HepG2 (cell line): ENCODE data around the gene CYTH1. TPM values are rescaled to one million over a fixed set of nuclear protein-coding genes. Genes with fewer than 3 reads are reported as not detected.

Experiments used
- ATAC-seq: fragments of 200-7000 bp; cut with Tn5 transposase; 3 replicates; pipeline ENCODE4 v1.9.1; 2020; ENCODE audit warnings: mild to moderate bottlenecking, moderate library complexity
- BruUV-seq: library from RNA; stranded (reverse); fragments of 400-500 nt; replicated peaks from 2 replicates; lab custom pipeline; 2021; lab: Mats Ljungman, UMichigan
- CTCF ChIA-PET: fragments of 300-600 bp; formaldehyde crosslinking; extraction: SDS; loops from one replicate; lab custom pipeline; 2021; ENCODE audit warnings: low total read pairs, inconsistent platforms, low intra/inter-chr PET ratio; lab: Yijun Ruan, JAX
- POLR2A ChIA-PET: fragments of 350-600 bp; sonication (Branson Sonifier 250); formaldehyde crosslinking; loops from one replicate; lab custom pipeline; 2020; ENCODE audit warnings: antibody characterized with exemption, inconsistent platforms; lab: Yijun Ruan, JAX
- DNase-seq: peaks from one replicate; pipeline ENCODE4 v3.0.0-alpha.2; 2015; ENCODE audit warnings: low spot score
- FAIRE-seq: peaks from 3 replicates; lab custom pipeline; 2011; peaks lifted over from hg19 to GRCh38; lab: Jason Lieb, UNC
- H2AFZ ChIP-seq: one replicate; pipeline ENCODE4 v1.6.1; 2011; ENCODE audit warnings: low read length, inconsistent platforms
- H3K27ac ChIP-seq: fragments of 300-600 bp; 3 replicates; pipeline ENCODE4 v1.8.0; 2011; ENCODE audit warnings: mixed run types, mild to moderate bottlenecking, mixed read lengths, low read length, inconsistent platforms; ENCODE audit not compliant: insufficient read depth; ENCODE audit errors: extremely low read length
- H3K27me3 ChIP-seq, 2 experiments: fragments of 200-600 bp in 1 of 2; 2 replicates in 1 of 2; 3 replicates in 1 of 2; pipeline versions ENCODE4 v1.6.0 to v1.8.0; 2011; ENCODE audit warnings: low read length in 2 of 2, mild to moderate bottlenecking in 2 of 2, moderate library complexity in 2 of 2, inconsistent platforms in 1 of 2; ENCODE audit not compliant: insufficient read depth in 2 of 2, control insufficient read depth in 1 of 2
- H3K36me3 ChIP-seq, 2 experiments: fragments of 200-600 bp in 1 of 2; replicated peaks in 1 of 2; 2 replicates in 1 of 2; 3 replicates in 1 of 2; pipeline versions ENCODE4 v1.5.1 to v1.8.0; 2011; ENCODE audit warnings: low read length in 2 of 2, inconsistent platforms in 1 of 2; ENCODE audit not compliant: insufficient read depth in 2 of 2, control insufficient read depth in 1 of 2
- H3K4me1 ChIP-seq: 2 replicates; pipeline ENCODE4 v1.5.1; 2012; ENCODE audit warnings: low read length, inconsistent platforms; ENCODE audit not compliant: insufficient read depth
- H3K4me2 ChIP-seq: 2 replicates; pipeline ENCODE4 v1.6.0; 2011; ENCODE audit warnings: low read depth, low read length, inconsistent platforms
- H3K4me3 ChIP-seq, 3 experiments: fragments of 200-600 bp in 1 of 3; sonication (generic), shearing (Covaris generic) in 1 of 3; replicated peaks in 1 of 3; 2 replicates each; pipeline ENCODE4 v1.5.1; 2011 to 2016; ENCODE audit warnings: low read length in 3 of 3, inconsistent platforms in 2 of 3, low read depth in 2 of 3, mild to moderate bottlenecking in 2 of 3, control low read depth in 1 of 3, mixed read lengths in 1 of 3; ENCODE audit not compliant: insufficient read depth in 1 of 3
- H3K79me2 ChIP-seq: one replicate; pipeline ENCODE4 v1.6.1; 2011; ENCODE audit warnings: low read length, inconsistent platforms; ENCODE audit not compliant: insufficient read depth
- H3K9ac ChIP-seq: 2 replicates; pipeline ENCODE4 v1.6.0; 2011; ENCODE audit warnings: mild to moderate bottlenecking, low read depth, low read length, inconsistent platforms; ENCODE audit not compliant: insufficient read depth
- H3K9me3 ChIP-seq: 2 replicates; pipeline ENCODE4 v1.5.1; 2012; ENCODE audit warnings: mild to moderate bottlenecking, low read length
- H4K20me1 ChIP-seq: 2 replicates; pipeline ENCODE4 v1.6.0; 2011; ENCODE audit warnings: inconsistent platforms, mild to moderate bottlenecking, low read length, moderate library complexity; ENCODE audit not compliant: insufficient read depth
- AHR ChIP-seq: IDR thresholded peaks from 2 replicates; pipeline ENCODE4 v1.6.1; 2018; ENCODE audit warnings: missing genetic modification reagents, missing compliant biosample characterization
- SRSF1 ChIP-seq: fragments of 200-400 bp; formaldehyde crosslinking; optimal IDR thresholded peaks from 2 replicates; pipeline ENCODE3; 2017; ENCODE audit warnings: mild to moderate bottlenecking, low read depth, low read length, moderate library complexity
- ZNF3 ChIP-seq: IDR thresholded peaks from 2 replicates; pipeline ENCODE4 v1.7.0; 2017; ENCODE audit warnings: inconsistent platforms
- WGBS: methylation state at CpG from one replicate; pipeline ENCODE4 v1.1.6; 2017; ENCODE audit warnings: low lambda C conversion rate; 5-methylcytosine and 5-hydroxymethylcytosine counted together
- in situ Hi-C: cut with HindIII; loops from 2 replicates; pipeline ENCODE4 v1.10.0; 2017; ENCODE audit warnings: low pct_unique_long_range_greater_than_20kb; ENCODE audit not compliant: extremely low pct_ligation_motif_present
- intact Hi-C: fragments of 100-400 bp; cut with micrococcal nuclease; formaldehyde crosslinking; loops from one replicate; pipeline ENCODE4 v1.10.0; 2022; ENCODE audit not compliant: unreplicated experiment
- polyA plus RNA-seq, 8 experiments: library from polyadenylated mRNA; depleted of rRNA in 3 of 8; stranded (reverse) in 7 of 8; unstranded in 1 of 8; fragments of >200 nt; fragmentation: Illumina TruSeq in 4 of 8; extraction: Trizol in 4 of 8; gene quantifications; 2 replicates each; pipeline versions ENCODE4 v1.2.1 to v1.2.3, GENCODE V29; 2011 to 2016; ENCODE audit warnings: low read depth in 4 of 8, missing spikeins in 1 of 8, mixed read lengths in 1 of 8; ENCODE audit not compliant: insufficient read depth in 1 of 8
- total RNA-seq, 5 experiments: library from RNA; depleted of rRNA; stranded (reverse); fragments of >200 nt; fragmentation: Illumina TruSeq; extraction: Trizol; gene quantifications; 2 replicates each; pipeline ENCODE4 v1.2.3, GENCODE V29; 2016; ENCODE audit warnings: low read depth in 1 of 5
- TF ChIP-seq, protein P1 (sequence below), 2 experiments: sonication (generic) in 1 of 2; formaldehyde crosslinking in 1 of 2; IDR thresholded peaks; 2 replicates each; pipeline versions ENCODE4 v1.4.0 to v1.6.1; 2016 to 2020; ENCODE audit warnings: borderline replicate concordance in 1 of 2, low read depth in 1 of 2, mild to moderate bottlenecking in 1 of 2, missing genetic modification reagents in 1 of 2

CYTH1 gene
- total and polyA plus RNA-seq, 2 of the 13 experiments (the other 11 are each of a cell fraction or from before 2014, with no cell fraction given) = 20.1 to 48.9 TPM

DNA sequence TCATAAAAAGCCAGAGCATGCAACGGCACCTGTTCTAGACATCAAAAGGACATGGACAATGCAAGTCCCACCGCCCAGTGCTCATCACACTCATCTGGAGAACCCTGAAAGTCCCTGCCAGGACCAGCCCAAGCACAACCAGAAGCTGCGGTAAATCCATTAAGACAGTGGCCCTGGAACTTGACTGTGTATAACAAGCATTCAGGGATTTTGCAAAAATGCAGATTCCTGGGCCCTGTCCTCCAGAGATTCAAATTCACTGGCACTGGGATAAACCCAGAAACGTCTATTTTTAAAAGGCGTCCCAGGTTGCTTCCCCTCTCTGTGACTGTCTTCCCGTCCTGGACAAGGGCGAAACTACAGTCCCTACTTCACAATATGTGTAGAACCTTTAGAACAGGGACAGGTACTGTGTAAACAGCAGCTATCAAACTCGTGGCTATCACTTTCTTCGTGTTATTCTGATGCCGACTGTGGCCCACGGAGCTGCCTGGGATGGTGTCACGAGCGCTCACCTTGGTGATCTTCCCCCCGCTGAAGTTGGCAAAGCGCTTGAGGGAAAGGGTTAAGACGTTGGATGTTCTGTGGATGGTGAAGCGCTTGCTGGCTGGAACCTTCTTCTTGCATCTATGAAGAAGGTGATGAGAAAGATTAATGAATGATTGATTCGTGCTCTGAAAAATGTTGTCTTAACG lies 36.2 kb upstream of the CYTH1 start:
- Histone ChIP-seq H3K9ac (no peak overlapping the region), H3K27ac (no peak overlapping the region), H3K27me3 (no peaks in the 10 kb centered on the region), H4K20me1 (no peaks in the 10 kb centered on the region; the same call in 1 of the 2 replicates), H3K9me3 (no peaks in the 10 kb centered on the region), H3K4me2 (no peak overlapping the region), H3K4me3 (no peak overlapping the region), H3K79me2 (no peaks in the 10 kb centered on the region), H2AFZ (no peak overlapping the region), H3K4me1 (no peaks in the 10 kb centered on the region), H3K36me3 (peaks cover 64 to 92% of the 10 kb centered on the region in 2 experiments)
- ATAC-seq (no peak), DNase-seq (no peak), FAIRE-seq (no peak)
- 94% methylated on average over 19 of the region's 19 CpGs for WGBS
- ChIA-PET POLR2A (interaction anchor here (2.0 kb wide), 1 partner anchor 14 kb away, joined by 4 read pairs; no protein-coding TSS in a partner anchor), CTCF (no interaction called here)
- intact Hi-C loops = no loop called here
- no TSS peak for BruUV-seq
- in situ Hi-C loops = no loop called here
- TF ChIP-seq SRSF1 (no peak), ZNF3 (CRISPR knock-in tag) (no peak), AHR (CRISPR knock-in tag) (no peak)
- TF ChIP-seq, protein P1, sequence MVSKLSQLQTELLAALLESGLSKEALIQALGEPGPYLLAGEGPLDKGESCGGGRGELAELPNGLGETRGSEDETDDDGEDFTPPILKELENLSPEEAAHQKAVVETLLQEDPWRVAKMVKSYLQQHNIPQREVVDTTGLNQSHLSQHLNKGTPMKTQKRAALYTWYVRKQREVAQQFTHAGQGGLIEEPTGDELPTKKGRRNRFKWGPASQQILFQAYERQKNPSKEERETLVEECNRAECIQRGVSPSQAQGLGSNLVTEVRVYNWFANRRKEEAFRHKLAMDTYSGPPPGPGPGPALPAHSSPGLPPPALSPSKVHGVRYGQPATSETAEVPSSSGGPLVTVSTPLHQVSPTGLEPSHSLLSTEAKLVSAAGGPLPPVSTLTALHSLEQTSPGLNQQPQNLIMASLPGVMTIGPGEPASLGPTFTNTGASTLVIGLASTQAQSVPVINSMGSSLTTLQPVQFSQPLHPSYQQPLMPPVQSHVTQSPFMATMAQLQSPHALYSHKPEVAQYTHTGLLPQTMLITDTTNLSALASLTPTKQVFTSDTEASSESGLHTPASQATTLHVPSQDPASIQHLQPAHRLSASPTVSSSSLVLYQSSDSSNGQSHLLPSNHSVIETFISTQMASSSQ (IDR thresholded peaks at IDR 0.05; ENCODE audit: low read depth) = no peak
- TF ChIP-seq, protein P1 (CRISPR knock-in tag; IDR thresholded peaks at IDR 0.05; ENCODE audit: borderline replicate concordance) = no peak
